MM.1S (cell line): Measurements from ENCODE around the gene TRPT1.

Experiments used
- DNase-seq: peaks from one replicate; pipeline ENCODE4 v3.0.0-alpha.2; 2015
- H2AFZ ChIP-seq: fragments of 300-600 bp; sonication (generic); 2 replicates; pipeline ENCODE4 v1.6.0; 2016; ENCODE audit warnings: antibody characterized with exemption, low read length
- H3F3A ChIP-seq: fragments of 300-600 bp; sonication (generic); 2 replicates; pipeline ENCODE4 v1.6.1; 2016; ENCODE audit warnings: mild to moderate bottlenecking, antibody characterized with exemption, low read length, moderate library complexity, mixed read lengths; ENCODE audit not compliant: insufficient read depth
- H3K27ac ChIP-seq: fragments of 300-600 bp; sonication (generic); 2 replicates; pipeline ENCODE4 v1.5.1; 2016; ENCODE audit warnings: mild to moderate bottlenecking, low read length
- H3K27me3 ChIP-seq: fragments of 300-600 bp; sonication (generic); replicated peaks from 2 replicates; pipeline ENCODE4 v1.6.0; 2016; ENCODE audit warnings: low read length; ENCODE audit not compliant: insufficient read depth
- H3K36me3 ChIP-seq: fragments of 300-600 bp; sonication (generic); replicated peaks from 2 replicates; pipeline ENCODE4 v1.6.1; 2016; ENCODE audit warnings: mild to moderate bottlenecking, low read length, mixed read lengths; ENCODE audit not compliant: insufficient read depth
- H3K4me1 ChIP-seq: fragments of 300-600 bp; sonication (generic); 2 replicates; pipeline ENCODE4 v1.6.1; 2016; ENCODE audit warnings: low read length, mixed read lengths
- H3K4me2 ChIP-seq: fragments of 300-600 bp; sonication (generic); 2 replicates; pipeline ENCODE4 v1.6.0; 2016; ENCODE audit warnings: low read depth, low read length
- H3K4me3 ChIP-seq: fragments of 300-600 bp; sonication (generic); 2 replicates; pipeline ENCODE4 v1.5.1; 2016; ENCODE audit warnings: low read length, mixed read lengths
- H3K79me2 ChIP-seq: fragments of 300-600 bp; sonication (generic); 2 replicates; pipeline ENCODE4 v1.6.1; 2016; ENCODE audit warnings: mixed run types, low read length, mixed read lengths
- H3K9ac ChIP-seq: fragments of 300-600 bp; sonication (generic); 2 replicates; pipeline ENCODE4 v1.6.1; 2016; ENCODE audit warnings: low read length, mixed read lengths
- H3K9me2 ChIP-seq: fragments of 300-600 bp; sonication (generic); replicated peaks from 2 replicates; pipeline ENCODE4 v1.6.1; 2016; ENCODE audit warnings: mild to moderate bottlenecking, low read length, mixed read lengths; ENCODE audit not compliant: insufficient read depth
- H3K9me3 ChIP-seq: fragments of 300-600 bp; sonication (generic); replicated peaks from 2 replicates; pipeline ENCODE4 v1.6.1; 2016; ENCODE audit warnings: mild to moderate bottlenecking, low read length, mixed read lengths; ENCODE audit not compliant: insufficient read depth
- H4K20me1 ChIP-seq: fragments of 300-600 bp; sonication (generic); 2 replicates; pipeline ENCODE4 v1.6.1; 2016; ENCODE audit warnings: mild to moderate bottlenecking, low read length, moderate library complexity, mixed read lengths; ENCODE audit not compliant: insufficient read depth
- EZH2 ChIP-seq: fragments of 300-600 bp; sonication (generic); optimal IDR thresholded peaks from 2 replicates; pipeline ENCODE3; 2017; ENCODE audit warnings: low read depth, mild to moderate bottlenecking, antibody characterized with exemption, low read length, mixed read lengths
- EZH2phosphoT487 ChIP-seq: fragments of 300-600 bp; sonication (generic); IDR thresholded peaks from 2 replicates; pipeline ENCODE4 v1.6.1; 2018; ENCODE audit warnings: antibody characterized with exemption, low read length
- TF ChIP-seq, protein P1 (sequence below): fragments of 300-600 bp; sonication (generic); IDR thresholded peaks from 2 replicates; pipeline ENCODE4 v1.5.1; 2016; ENCODE audit warnings: antibody characterized with exemption, low read length, mixed read lengths

TRPT1 gene

DNA sequence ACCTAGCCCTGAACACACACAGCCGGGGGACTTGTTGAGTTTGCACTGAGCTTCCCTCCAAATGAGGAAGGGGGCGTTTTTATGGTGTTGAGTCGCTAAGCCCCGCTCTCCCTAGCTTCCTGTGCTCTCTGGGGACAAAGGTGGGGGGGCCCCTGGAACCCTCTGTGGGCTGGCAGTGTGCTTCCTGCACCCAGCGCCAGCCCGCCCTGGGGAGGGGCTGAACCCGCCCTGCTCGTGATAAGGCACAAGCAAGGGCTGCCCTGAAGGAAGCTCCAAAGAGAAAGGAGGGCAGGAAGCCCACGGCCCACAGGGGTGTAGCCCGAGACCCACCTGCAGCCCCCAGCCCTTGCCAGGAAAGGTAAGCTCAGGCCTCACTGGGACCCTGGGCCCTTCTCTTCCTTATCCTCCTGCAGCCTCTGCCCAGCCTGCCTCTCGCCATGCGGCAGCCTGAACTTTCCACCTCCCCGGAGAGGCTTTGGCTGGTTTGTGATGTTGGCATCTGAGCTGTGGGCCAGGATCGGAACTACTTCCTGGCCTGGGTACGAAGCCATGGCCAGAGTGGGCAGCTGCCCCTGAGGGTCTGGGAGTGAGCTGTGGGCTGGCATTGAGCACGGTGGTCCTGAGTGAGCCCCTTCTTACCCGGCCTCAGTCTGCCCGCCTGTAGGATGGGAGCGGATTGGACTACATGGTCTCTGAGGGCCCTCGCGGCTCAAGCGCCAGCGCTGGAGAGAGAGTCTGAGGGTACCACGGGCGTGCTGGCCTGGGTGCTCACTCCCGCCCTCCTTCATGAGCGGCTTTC lies 19.3 kb downstream of the TRPT1 start, which contains the start of gene FERMT3:
Gene FERMT3 (plus strand): TSS at position 265 of the 799 bp plus-strand sequence. CDS start 644 bp downstream, outside the sequence.
- H3K9ac ChIP-seq = peak within 1 kb of the TSS; percentile 67
- H3K4me3 ChIP-seq = peak within 1 kb of the TSS; percentile 70
- peaks cover 10% of the 10 kb centered on the region for H3K4me1 ChIP-seq
- peak within 1 kb of the TSS; percentile 74 for H3K4me2 ChIP-seq
- peak within 1 kb of the TSS; percentile 37; the same call in 1 of the 2 replicates for H2AFZ ChIP-seq
- peak; percentile 46 for DNase-seq
- H3F3A ChIP-seq = no peaks in the 10 kb centered on the region; the same call in 1 of the 2 replicates
- H3K79me2 ChIP-seq = peaks cover 19% of the 10 kb centered on the region
- peak within 1 kb of the TSS; percentile 56; the same call in 1 of the 2 replicates for H3K27ac ChIP-seq
- H3K9me2 ChIP-seq = no peaks in the 10 kb centered on the region
- no peaks in the 10 kb centered on the region for H3K9me3 ChIP-seq
- no peak for TF ChIP-seq EZH2
- TF ChIP-seq, protein P1, sequence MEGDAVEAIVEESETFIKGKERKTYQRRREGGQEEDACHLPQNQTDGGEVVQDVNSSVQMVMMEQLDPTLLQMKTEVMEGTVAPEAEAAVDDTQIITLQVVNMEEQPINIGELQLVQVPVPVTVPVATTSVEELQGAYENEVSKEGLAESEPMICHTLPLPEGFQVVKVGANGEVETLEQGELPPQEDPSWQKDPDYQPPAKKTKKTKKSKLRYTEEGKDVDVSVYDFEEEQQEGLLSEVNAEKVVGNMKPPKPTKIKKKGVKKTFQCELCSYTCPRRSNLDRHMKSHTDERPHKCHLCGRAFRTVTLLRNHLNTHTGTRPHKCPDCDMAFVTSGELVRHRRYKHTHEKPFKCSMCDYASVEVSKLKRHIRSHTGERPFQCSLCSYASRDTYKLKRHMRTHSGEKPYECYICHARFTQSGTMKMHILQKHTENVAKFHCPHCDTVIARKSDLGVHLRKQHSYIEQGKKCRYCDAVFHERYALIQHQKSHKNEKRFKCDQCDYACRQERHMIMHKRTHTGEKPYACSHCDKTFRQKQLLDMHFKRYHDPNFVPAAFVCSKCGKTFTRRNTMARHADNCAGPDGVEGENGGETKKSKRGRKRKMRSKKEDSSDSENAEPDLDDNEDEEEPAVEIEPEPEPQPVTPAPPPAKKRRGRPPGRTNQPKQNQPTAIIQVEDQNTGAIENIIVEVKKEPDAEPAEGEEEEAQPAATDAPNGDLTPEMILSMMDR = no peak
- no peak for TF ChIP-seq EZH2phosphoT487
- peaks cover 8% of the 10 kb centered on the region; the same call in 1 of the 2 replicates for H3K36me3 ChIP-seq
- no peaks in the 10 kb centered on the region for H4K20me1 ChIP-seq
- no peaks in the 10 kb centered on the region for H3K27me3 ChIP-seq

DNA sequence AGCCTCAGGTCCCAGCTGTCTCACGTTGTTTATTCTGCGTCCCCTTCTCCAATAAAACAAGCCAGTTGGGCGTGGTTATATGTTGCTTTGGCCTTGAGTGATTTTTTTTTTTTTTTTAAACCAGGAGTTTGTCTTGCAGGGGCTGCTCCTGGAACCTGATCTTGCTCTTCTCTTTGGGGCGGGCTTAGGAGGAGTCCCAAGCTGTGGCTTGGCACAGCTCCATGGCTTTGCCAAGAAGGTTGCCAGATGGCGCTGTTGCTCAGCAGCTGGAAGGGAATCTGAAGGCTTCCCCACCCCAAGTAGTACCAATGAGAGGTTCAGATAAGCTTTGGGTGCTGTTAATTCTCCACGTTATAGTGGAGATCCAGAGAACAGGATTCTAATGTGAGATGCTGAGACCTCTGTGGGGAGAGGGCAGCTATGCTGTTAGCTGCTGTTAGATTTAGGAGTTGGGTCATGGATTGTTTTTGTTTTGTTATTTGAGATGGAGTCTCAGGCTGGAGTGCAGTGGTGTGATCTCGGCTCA lies 21.5 kb downstream of the TRPT1 start:
- H3F3A ChIP-seq = no peaks in the 10 kb centered on the region; the same call in none of the 2 replicates
- H3K27ac ChIP-seq = no peak overlapping the region
- no peak overlapping the region for H2AFZ ChIP-seq
- TF ChIP-seq EZH2 (no peak), EZH2phosphoT487 (no peak)
- TF ChIP-seq, protein P1 = peak; percentile 71
- peaks cover 37% of the 10 kb centered on the region for H3K79me2 ChIP-seq
- no peaks in the 10 kb centered on the region for H3K27me3 ChIP-seq
- no peaks in the 10 kb centered on the region for H3K9me3 ChIP-seq
- H3K36me3 ChIP-seq = peaks cover 17% of the 10 kb centered on the region; the same call in 1 of the 2 replicates
- H4K20me1 ChIP-seq = no peaks in the 10 kb centered on the region
- no peak overlapping the region for H3K4me2 ChIP-seq
- DNase-seq = peak; percentile 65
- H3K4me3 ChIP-seq = no peak overlapping the region
- H3K9me2 ChIP-seq = no peaks in the 10 kb centered on the region
- H3K4me1 ChIP-seq = peaks cover 10% of the 10 kb centered on the region
- H3K9ac ChIP-seq = no peak overlapping the region

DNA sequence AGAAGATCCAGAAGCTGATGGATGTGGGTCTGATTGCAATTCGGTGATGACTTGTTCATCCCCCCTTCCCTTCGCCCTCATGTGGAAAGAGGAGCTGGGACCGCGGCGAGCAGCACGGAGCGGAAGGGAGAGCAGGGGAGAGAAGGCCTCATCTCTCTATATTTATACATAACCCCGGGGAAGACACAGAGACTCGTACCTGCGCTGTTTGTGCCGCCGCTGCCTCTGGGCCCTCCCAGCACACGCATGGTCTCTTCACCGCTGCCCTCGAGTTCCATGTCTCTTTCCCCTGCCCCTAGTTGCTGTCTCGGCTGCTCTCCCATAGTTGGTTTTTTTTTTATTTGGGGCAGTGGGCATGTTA lies 21.9 kb downstream of the TRPT1 start:
- TF ChIP-seq, protein P1 = no peak
- TF ChIP-seq EZH2phosphoT487 (no peak), EZH2 (no peak)
- H3K9me3 ChIP-seq = no peaks in the 10 kb centered on the region
- H3F3A ChIP-seq = no peaks in the 10 kb centered on the region; the same call in none of the 2 replicates
- H2AFZ ChIP-seq = no peak overlapping the region
- no peak overlapping the region for H3K9ac ChIP-seq
- H3K27me3 ChIP-seq = no peaks in the 10 kb centered on the region
- no peak overlapping the region for H3K4me2 ChIP-seq
- peaks cover 17% of the 10 kb centered on the region; the same call in 1 of the 2 replicates for H3K36me3 ChIP-seq
- H4K20me1 ChIP-seq = no peaks in the 10 kb centered on the region
- peaks cover 10% of the 10 kb centered on the region for H3K4me1 ChIP-seq
- H3K4me3 ChIP-seq = no peak overlapping the region
- H3K9me2 ChIP-seq = no peaks in the 10 kb centered on the region
- peaks cover 37% of the 10 kb centered on the region for H3K79me2 ChIP-seq
- H3K27ac ChIP-seq = no peak overlapping the region
- DNase-seq = no peak
